Measurements from ENCODE around the gene NEDD4.
A peak's percentile ranks its signal among the peaks of the same experiment; 100 is the strongest.
"Not testable (repeated sequence)": the region's sequence is repeated elsewhere in the genome, so short reads cannot be mapped to it uniquely, and the experiment has no call there.

The NEDD4 gene

GRCh38 chr15:56003777-56004176, 10.4 kb upstream of the NEDD4 start:
- H3K4me3 ChIP-seq (ENCODE audit: low read depth, low read length); H3K27ac ChIP-seq (ENCODE audit: extremely low read depth, low read depth, low read length); H3K9me3 ChIP-seq (ENCODE audit: control insufficient read depth, insufficient read depth, low read depth, low read length); H3K36me3 ChIP-seq (ENCODE audit: control insufficient read depth in 2 of 2, insufficient read depth in 1 of 2, low read length in 2 of 2); H3K4me1 ChIP-seq (ENCODE audit: control insufficient read depth, insufficient read depth, low read length); POLR2A ChIA-PET; CTCF ChIA-PET: not testable (repeated sequence)
- peak; percentile 45; the same call in 1 of the 2 replicates for TF ChIP-seq ZBTB21 (tag by site-specific recombination; IDR thresholded peaks at IDR 0.05)
- TF ChIP-seq ZNF335 (tag by site-specific recombination; conservative IDR thresholded peaks at IDR 0.05) = 0 out of 2 replicates have a peak, but pooled peaks have one; percentile 28
- peak; percentile 19; the same call in 1 of the 2 replicates for TF ChIP-seq FEZF1 (tag by site-specific recombination; IDR thresholded peaks at IDR 0.05)
- 0 out of 2 replicates have a peak, but pooled peaks have one; percentile 16 for TF ChIP-seq SP7 (tag by site-specific recombination; IDR thresholded peaks at IDR 0.05)
- TF ChIP-seq ATF2 (tag by site-specific recombination; IDR thresholded peaks at IDR 0.05; ENCODE audit: low read depth) = peak; percentile 86
- peak; percentile 81 for TF ChIP-seq ZNF629 (tag by site-specific recombination; IDR thresholded peaks at IDR 0.05)

GRCh38 chr15:56003277-56003676, 9.9 kb upstream of the NEDD4 start:
- POLR2A ChIA-PET; H3K4me1 ChIP-seq (ENCODE audit: control insufficient read depth, insufficient read depth, low read length); H3K9me3 ChIP-seq (ENCODE audit: control insufficient read depth, insufficient read depth, low read depth, low read length); H3K27ac ChIP-seq (ENCODE audit: extremely low read depth, low read depth, low read length); H3K4me3 ChIP-seq (ENCODE audit: low read depth, low read length); CTCF ChIA-PET; H3K36me3 ChIP-seq (ENCODE audit: control insufficient read depth in 2 of 2, insufficient read depth in 1 of 2, low read length in 2 of 2): not testable (repeated sequence)

GRCh38 chr15:56001471-56002078, 8.2 kb upstream of the NEDD4 start:
- H3K27ac ChIP-seq (ENCODE audit: extremely low read depth, low read depth, low read length) = no peak overlapping the region
- ChIA-PET POLR2A (interaction anchor here (1.0 kb wide), 1 partner anchor 18 kb away, joined by 4 read pairs; no protein-coding TSS in a partner anchor), CTCF (interaction anchor here (0.9 to 1.7 kb wide), 2 partner anchors 8 to 16 kb away, joined by 3 read pairs; partner anchors contain the start of gene NEDD4)
- H3K4me3 ChIP-seq (ENCODE audit: low read depth, low read length) = no peak overlapping the region
- H3K4me1 ChIP-seq (ENCODE audit: control insufficient read depth, insufficient read depth, low read length) = no peaks in the 10 kb centered on the region
- H3K9me3 ChIP-seq (ENCODE audit: control insufficient read depth, insufficient read depth, low read depth, low read length) = no peaks in the 10 kb centered on the region
- H3K36me3 ChIP-seq (ENCODE audit: control insufficient read depth in 2 of 2, insufficient read depth in 1 of 2, low read length in 2 of 2) = no peaks in the 10 kb centered on the region
- TF ChIP-seq SCRT2 (tag by site-specific recombination; IDR thresholded peaks at IDR 0.05) = peak; percentile 70
- no peak for TF ChIP-seq ZNF155 (tag by site-specific recombination; IDR thresholded peaks at IDR 0.05)
- TF ChIP-seq REST (tag by site-specific recombination; IDR thresholded peaks at IDR 0.05) = no peak
- no peak for TF ChIP-seq ZSCAN5A (tag by site-specific recombination; IDR thresholded peaks at IDR 0.05)
- no peak for TF ChIP-seq OSR2 (tag by site-specific recombination; IDR thresholded peaks at IDR 0.05)
- TF ChIP-seq WT1 (tag by site-specific recombination; IDR thresholded peaks at IDR 0.05) = no peak
- no peak for TF ChIP-seq HIC1 (tag by site-specific recombination; IDR thresholded peaks at IDR 0.05)
- no peak for TF ChIP-seq ZSCAN18 (tag by site-specific recombination; IDR thresholded peaks at IDR 0.05)
- TF ChIP-seq GLIS1 (tag by site-specific recombination; IDR thresholded peaks at IDR 0.05) = peak; percentile 20; the same call in 1 of the 2 replicates
- TF ChIP-seq KLF8 (tag by site-specific recombination; IDR thresholded peaks at IDR 0.05) = 0 out of 2 replicates have a peak, but pooled peaks have one; percentile 30
- no peak for TF ChIP-seq ZEB2 (tag by site-specific recombination; IDR thresholded peaks at IDR 0.05)
- no peak for TF ChIP-seq ZNF585B (tag by site-specific recombination; IDR thresholded peaks at IDR 0.05)
- TF ChIP-seq ZNF354C (tag by site-specific recombination; IDR thresholded peaks at IDR 0.05; ENCODE audit: borderline replicate concordance, low read depth) = no peak
- no peak for TF ChIP-seq ZNF362 (tag by site-specific recombination; IDR thresholded peaks at IDR 0.05)
